Measurements from ENCODE around the gene XRN1. TPM values are rescaled to one million over a fixed set of nuclear protein-coding genes. Genes with fewer than 3 reads are reported as not detected.
A peak's percentile ranks its signal among the peaks of the same experiment; 100 is the strongest.
"Not testable (repeated sequence)": the region's sequence is repeated elsewhere in the genome, so short reads cannot be mapped to it uniquely, and the experiment has no call there.

The XRN1 gene
- total and polyA plus RNA-seq, 5 donors from 2014 or later = 53.5 to 121 (median 81.3) TPM

DNA sequence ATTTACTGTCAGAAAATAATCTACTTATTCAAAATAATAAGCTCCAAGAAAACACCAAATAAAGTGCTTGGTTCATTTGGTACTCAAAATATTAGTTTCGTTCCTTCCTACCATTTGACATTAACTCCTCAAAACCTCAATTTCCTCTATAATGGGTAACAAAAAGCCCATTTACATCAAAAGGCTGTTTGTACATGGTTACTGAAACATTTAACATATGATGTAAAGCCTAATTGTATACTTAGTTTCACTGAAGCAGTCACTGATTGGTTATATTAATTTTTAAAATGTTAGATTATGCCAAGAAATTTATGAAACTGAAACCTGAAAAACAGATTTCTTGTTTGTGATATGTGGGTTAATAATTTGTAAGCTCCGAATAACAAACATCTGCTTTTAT, 14.7 kb downstream of the XRN1 start:
- DNase-seq (peak in 1 of 3 donors; percentile 7), ATAC-seq (ENCODE audit: low read depth in 2 of 2) (no peak)
- H3K4me3 ChIP-seq (ENCODE audit: low read depth, low read length) = peak overlapping the region; percentile 34
- no peaks in the 10 kb centered on the region for H3K27me3 ChIP-seq (ENCODE audit: control insufficient read depth, insufficient read depth, low read length)
- H3K9me3 ChIP-seq (ENCODE audit: control insufficient read depth in 2 of 2, low read length in 2 of 2) = no peaks in the 10 kb centered on the region
- H3K4me1 ChIP-seq (ENCODE audit: control insufficient read depth, insufficient read depth, low read length, poor library complexity, severe bottlenecking) = peaks cover 7% of the 10 kb centered on the region
- Mint-ChIP-seq H3K36me3 (peaks cover 29% of the 10 kb centered on the region), H3K4me3 (no peak overlapping the region), H3K27me3 (no peaks in the 10 kb centered on the region), H3K27ac (no peak overlapping the region), H3K4me1 (peaks cover 31 to 47% (median 39%) of the 10 kb centered on the region in 4 donors), H3K9me3 (no peaks in the 10 kb centered on the region)
- peaks cover 49% of the 10 kb centered on the region for H3K36me3 ChIP-seq (ENCODE audit: control insufficient read depth, insufficient read depth, low read length)
- peak overlapping the region; percentile 49 for H3K27ac ChIP-seq (ENCODE audit: insufficient read depth, low read length, poor library complexity, severe bottlenecking)

DNA sequence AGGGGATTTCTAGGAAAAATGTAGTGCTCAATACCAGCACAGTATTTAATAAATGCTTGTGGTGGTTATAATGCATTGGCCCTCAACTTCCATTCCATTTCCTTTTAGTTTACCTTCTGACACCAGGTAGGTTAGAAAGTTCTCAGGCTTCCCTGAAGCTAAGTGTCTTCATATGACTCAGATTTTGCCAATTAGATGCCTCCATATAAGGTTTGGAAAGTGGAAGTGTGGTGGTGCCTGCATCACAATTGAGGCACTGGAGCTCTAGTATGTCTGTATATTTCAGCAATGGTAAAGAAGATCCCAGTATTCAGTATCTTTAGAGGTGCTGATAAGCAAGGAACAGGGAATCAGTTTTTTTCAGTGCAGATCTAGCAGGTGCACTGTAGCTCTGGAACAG, 18.3 kb downstream of the XRN1 start:
- Histone ChIP-seq H3K27me3 (ENCODE audit: control insufficient read depth, insufficient read depth, low read length) (no peaks in the 10 kb centered on the region), H3K4me3 (ENCODE audit: low read depth, low read length) (no peak overlapping the region), H3K4me1 (ENCODE audit: control insufficient read depth, insufficient read depth, low read length, poor library complexity, severe bottlenecking) (no peaks in the 10 kb centered on the region), H3K9me3 (ENCODE audit: control insufficient read depth in 2 of 2, low read length in 2 of 2) (no peaks in the 10 kb centered on the region), H3K36me3 (ENCODE audit: control insufficient read depth, insufficient read depth, low read length) (peaks cover 68% of the 10 kb centered on the region), H3K27ac (ENCODE audit: insufficient read depth, low read length, poor library complexity, severe bottlenecking) (no peak overlapping the region)
- DNase-seq (no peak), ATAC-seq (ENCODE audit: low read depth in 2 of 2) (no peak)
- peaks cover 29% of the 10 kb centered on the region for H3K36me3 Mint-ChIP-seq
- H3K4me3 Mint-ChIP-seq = no peak overlapping the region
- H3K27ac Mint-ChIP-seq = no peak overlapping the region
- H3K9me3 Mint-ChIP-seq = no peaks in the 10 kb centered on the region
- H3K27me3 Mint-ChIP-seq = no peaks in the 10 kb centered on the region
- peaks cover 22 to 37% (median 30%) of the 10 kb centered on the region in 4 donors for H3K4me1 Mint-ChIP-seq

DNA sequence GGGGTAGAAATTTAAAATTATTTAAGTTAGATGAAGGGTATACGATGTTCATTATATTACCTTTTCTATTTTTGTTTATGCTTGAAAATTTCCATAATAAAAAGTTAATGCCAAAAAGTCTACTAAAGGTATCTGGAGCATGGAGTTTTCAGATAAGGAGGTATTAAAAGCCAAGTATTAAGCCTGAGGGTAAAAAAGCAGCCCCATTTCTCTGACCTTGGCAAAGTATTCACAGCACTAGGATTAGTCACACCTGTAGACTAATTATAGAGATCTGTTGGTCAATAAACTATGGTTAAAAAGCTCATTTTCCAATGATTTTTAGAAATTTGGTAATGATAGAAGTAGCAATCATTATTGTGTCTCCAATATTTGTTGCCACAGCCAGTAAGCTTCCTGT, 23.1 kb downstream of the XRN1 start:
- Histone ChIP-seq H3K9me3 (ENCODE audit: control insufficient read depth in 2 of 2, low read length in 2 of 2) (no peaks in the 10 kb centered on the region), H3K4me3 (ENCODE audit: low read depth, low read length) (no peak overlapping the region), H3K27ac (ENCODE audit: insufficient read depth, low read length, poor library complexity, severe bottlenecking) (no peak overlapping the region), H3K27me3 (ENCODE audit: control insufficient read depth, insufficient read depth, low read length) (no peaks in the 10 kb centered on the region), H3K4me1 (ENCODE audit: control insufficient read depth, insufficient read depth, low read length, poor library complexity, severe bottlenecking) (no peaks in the 10 kb centered on the region), H3K36me3 (ENCODE audit: control insufficient read depth, insufficient read depth, low read length) (peaks cover 79% of the 10 kb centered on the region)
- peaks cover 26% of the 10 kb centered on the region for H3K36me3 Mint-ChIP-seq
- H3K27me3 Mint-ChIP-seq = no peaks in the 10 kb centered on the region
- ATAC-seq (ENCODE audit: low read depth in 2 of 2) (no peak), DNase-seq (no peak)
- H3K9me3 Mint-ChIP-seq = no peaks in the 10 kb centered on the region
- H3K4me1 Mint-ChIP-seq = peaks cover 6 to 35% (median 15%) of the 10 kb centered on the region in 4 donors
- H3K27ac Mint-ChIP-seq = no peak overlapping the region
- H3K4me3 Mint-ChIP-seq = no peak overlapping the region

DNA sequence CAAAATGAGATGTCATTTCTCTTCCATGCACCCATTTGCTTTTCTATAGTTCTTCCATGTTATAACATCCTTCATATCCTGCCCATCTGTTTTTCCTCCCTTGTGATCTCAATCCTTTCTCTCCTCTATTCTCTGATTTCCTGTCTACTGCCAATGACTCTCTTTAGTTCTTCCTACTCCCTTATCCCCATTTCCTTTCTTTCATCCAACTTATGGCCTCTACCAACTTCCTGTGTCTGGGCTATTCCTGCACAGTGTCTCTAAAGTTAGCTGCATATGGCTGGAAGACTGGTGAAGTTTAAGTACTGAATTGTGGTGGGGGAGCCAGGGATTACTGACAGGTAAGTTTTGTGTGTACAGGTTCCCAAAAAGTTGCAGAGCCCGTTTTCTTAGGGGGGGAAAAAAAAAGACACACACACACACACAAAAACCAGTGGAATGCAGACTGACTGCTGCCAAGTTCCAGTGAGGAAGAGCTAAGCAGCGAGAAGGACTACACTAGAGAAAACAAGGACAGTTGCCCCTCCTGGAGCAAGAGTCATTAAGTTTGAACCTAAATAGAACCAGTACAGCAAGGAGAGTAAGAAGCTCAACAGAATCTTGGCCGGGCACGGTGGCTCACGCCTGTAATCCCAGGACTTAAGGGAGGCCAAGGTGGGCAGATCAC, 28.8 kb downstream of the XRN1 start:
- H3K27me3 Mint-ChIP-seq = no peaks in the 10 kb centered on the region
- no peak overlapping the region for H3K4me3 ChIP-seq (ENCODE audit: low read depth, low read length)
- no peaks in the 10 kb centered on the region for H3K4me1 ChIP-seq (ENCODE audit: control insufficient read depth, insufficient read depth, low read length, poor library complexity, severe bottlenecking)
- H3K4me3 Mint-ChIP-seq = no peak overlapping the region
- ATAC-seq (ENCODE audit: low read depth in 2 of 2) (no peak), DNase-seq (no peak)
- H3K36me3 Mint-ChIP-seq = peaks cover 37% of the 10 kb centered on the region
- no peaks in the 10 kb centered on the region for H3K9me3 ChIP-seq (ENCODE audit: control insufficient read depth in 2 of 2, low read length in 2 of 2)
- H3K27ac Mint-ChIP-seq = no peak overlapping the region
- no peaks in the 10 kb centered on the region for H3K27me3 ChIP-seq (ENCODE audit: control insufficient read depth, insufficient read depth, low read length)
- H3K36me3 ChIP-seq (ENCODE audit: control insufficient read depth, insufficient read depth, low read length) = peaks cover 86% of the 10 kb centered on the region
- H3K27ac ChIP-seq (ENCODE audit: insufficient read depth, low read length, poor library complexity, severe bottlenecking) = no peak overlapping the region
- H3K9me3 Mint-ChIP-seq = no peaks in the 10 kb centered on the region
- peaks cover 0 to 12% (median 1%) of the 10 kb centered on the region in 4 donors for H3K4me1 Mint-ChIP-seq

DNA sequence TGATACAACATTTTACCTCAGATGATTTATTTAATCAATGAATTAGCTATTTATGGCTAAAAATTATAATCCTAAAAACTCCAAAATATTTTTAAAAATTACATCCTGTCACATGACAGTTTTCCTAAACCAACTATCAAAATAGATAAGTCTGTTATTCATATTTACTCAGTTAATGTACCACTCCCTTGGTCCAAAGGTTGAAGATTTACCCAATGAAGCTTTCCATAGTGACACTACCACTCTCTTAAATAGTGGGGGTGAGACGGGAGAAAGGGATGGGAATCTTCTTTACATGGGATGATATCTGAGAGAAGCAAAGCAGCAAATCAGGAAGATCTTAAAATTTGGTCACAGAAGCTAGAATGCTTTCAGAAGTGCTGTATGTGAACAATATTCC, 30.5 kb downstream of the XRN1 start:
- DNase-seq = no peak
- Mint-ChIP-seq H3K4me3 (no peak overlapping the region), H3K27me3 (no peaks in the 10 kb centered on the region), H3K4me1 (peaks cover 0 to 5% (median under 1%) of the 10 kb centered on the region in 4 donors), H3K36me3 (peaks cover 39% of the 10 kb centered on the region), H3K27ac (no peak overlapping the region), H3K9me3 (no peaks in the 10 kb centered on the region)
- no peak overlapping the region for H3K27ac ChIP-seq (ENCODE audit: insufficient read depth, low read length, poor library complexity, severe bottlenecking)
- H3K36me3 ChIP-seq (ENCODE audit: control insufficient read depth, insufficient read depth, low read length) = peaks cover 88% of the 10 kb centered on the region
- no peaks in the 10 kb centered on the region for H3K9me3 ChIP-seq (ENCODE audit: control insufficient read depth in 2 of 2, low read length in 2 of 2)
- no peaks in the 10 kb centered on the region for H3K27me3 ChIP-seq (ENCODE audit: control insufficient read depth, insufficient read depth, low read length)
- H3K4me1 ChIP-seq (ENCODE audit: control insufficient read depth, insufficient read depth, low read length, poor library complexity, severe bottlenecking) = no peaks in the 10 kb centered on the region
- no peak overlapping the region for H3K4me3 ChIP-seq (ENCODE audit: low read depth, low read length)
- no peak for ATAC-seq (ENCODE audit: low read depth in 2 of 2)

DNA sequence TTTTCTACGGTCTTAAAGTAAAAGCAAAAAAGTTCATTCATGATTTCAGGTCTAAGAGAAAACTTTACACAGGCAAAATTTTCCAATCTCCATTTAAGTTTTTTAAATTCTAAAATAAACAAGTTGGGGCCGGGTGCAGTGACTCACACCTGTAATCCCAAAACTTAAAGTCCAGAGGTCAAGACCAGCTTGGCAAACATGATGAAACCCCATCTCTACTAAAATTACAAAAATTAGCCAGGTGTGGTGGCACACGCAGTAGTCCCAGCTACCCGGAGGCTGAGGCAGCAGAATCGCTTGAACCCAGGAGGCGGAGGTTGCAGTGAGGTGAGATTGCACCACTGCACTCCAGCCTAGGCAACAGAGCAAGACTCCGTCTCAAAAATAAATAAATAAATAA, 47.3 kb downstream of the XRN1 start:
- H3K27me3 Mint-ChIP-seq; H3K9me3 ChIP-seq (ENCODE audit: control insufficient read depth in 2 of 2, low read length in 2 of 2); DNase-seq; H3K27me3 ChIP-seq (ENCODE audit: control insufficient read depth, insufficient read depth, low read length); H3K4me3 ChIP-seq (ENCODE audit: low read depth, low read length); H3K9me3 Mint-ChIP-seq; ATAC-seq (ENCODE audit: low read depth in 2 of 2); H3K27ac ChIP-seq (ENCODE audit: insufficient read depth, low read length, poor library complexity, severe bottlenecking); H3K4me1 ChIP-seq (ENCODE audit: control insufficient read depth, insufficient read depth, low read length, poor library complexity, severe bottlenecking); H3K27ac Mint-ChIP-seq; H3K4me3 Mint-ChIP-seq: not testable (repeated sequence)
- peaks cover 0 to 16% (median 5%) of the 10 kb centered on the region in 4 donors for H3K4me1 Mint-ChIP-seq
- H3K36me3 Mint-ChIP-seq = peaks cover 59% of the 10 kb centered on the region
- peaks cover 91% of the 10 kb centered on the region for H3K36me3 ChIP-seq (ENCODE audit: control insufficient read depth, insufficient read depth, low read length)

DNA sequence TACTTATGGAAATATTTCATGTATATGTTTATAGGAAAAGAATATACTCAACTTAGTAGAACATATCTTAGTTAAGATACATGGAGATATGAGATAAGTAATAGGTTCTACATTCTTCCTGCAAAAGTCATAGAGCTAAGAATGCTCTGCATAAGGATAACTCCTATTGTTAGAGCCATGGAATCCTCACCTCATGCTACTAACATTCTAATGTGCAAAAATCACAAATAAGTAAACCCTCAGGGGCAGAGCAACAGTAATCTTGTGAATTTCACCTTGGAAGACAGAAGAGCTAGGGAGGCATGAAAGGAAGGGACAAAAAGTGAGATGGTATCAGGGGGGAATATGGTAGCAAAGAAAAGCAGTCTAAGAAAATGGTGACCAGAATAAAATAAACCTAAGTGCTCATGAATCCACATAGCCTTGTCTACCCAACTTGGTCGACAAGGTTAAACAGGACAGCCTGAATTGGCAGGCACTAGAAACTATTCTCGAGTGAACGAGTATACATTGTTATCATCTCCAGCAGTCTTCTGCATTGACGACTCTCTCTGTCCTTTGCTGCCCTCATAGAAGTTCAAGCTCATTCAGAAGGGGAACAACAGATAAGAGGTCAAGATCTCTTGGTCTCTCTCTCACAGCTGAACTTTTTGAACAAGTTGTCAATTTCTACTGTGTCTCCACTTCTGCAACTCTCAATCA, 52.8 kb downstream of the XRN1 start:
- H3K27me3 Mint-ChIP-seq = no peaks in the 10 kb centered on the region

DNA sequence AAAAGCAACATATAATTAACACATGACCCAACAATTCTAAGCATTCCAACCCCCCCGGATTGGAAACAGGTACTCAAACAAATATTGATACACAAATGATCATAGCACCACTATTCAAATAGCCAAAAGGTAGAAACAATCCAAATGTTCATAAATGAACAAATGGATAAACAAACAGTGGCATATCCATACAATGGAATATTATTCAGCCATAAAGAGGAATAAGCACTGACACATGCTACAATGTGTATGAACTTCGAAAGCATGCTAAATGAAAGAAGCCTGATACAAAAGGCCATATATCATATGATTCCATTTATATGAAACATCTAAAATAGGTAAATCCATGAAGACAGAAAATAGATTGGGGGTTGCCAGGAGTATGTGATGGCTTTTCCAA, 62.8 kb downstream of the XRN1 start:
- ATAC-seq (ENCODE audit: low read depth in 2 of 2) = no peak
- no peak for DNase-seq
- Histone ChIP-seq H3K9me3 (ENCODE audit: control insufficient read depth in 2 of 2, low read length in 2 of 2) (no peaks in the 10 kb centered on the region), H3K4me1 (ENCODE audit: control insufficient read depth, insufficient read depth, low read length, poor library complexity, severe bottlenecking) (no peaks in the 10 kb centered on the region), H3K36me3 (ENCODE audit: control insufficient read depth, insufficient read depth, low read length) (peaks cover 82% of the 10 kb centered on the region), H3K4me3 (ENCODE audit: low read depth, low read length) (no peak overlapping the region), H3K27ac (ENCODE audit: insufficient read depth, low read length, poor library complexity, severe bottlenecking) (no peak overlapping the region), H3K27me3 (ENCODE audit: control insufficient read depth, insufficient read depth, low read length) (no peaks in the 10 kb centered on the region)
- Mint-ChIP-seq H3K4me3 (no peak overlapping the region), H3K27me3 (no peaks in the 10 kb centered on the region), H3K36me3 (peaks cover 63% of the 10 kb centered on the region), H3K9me3 (peaks cover 0 to 5% (median 0%) of the 10 kb centered on the region in 7 donors), H3K27ac (no peak overlapping the region), H3K4me1 (peaks cover 0 to 8% (median 3%) of the 10 kb centered on the region in 4 donors)

More for the DNA sequence above, 52.8 kb downstream of the XRN1 start:
- Mint-ChIP-seq H3K4me3 (no peak overlapping the region), H3K9me3 (peaks cover 0 to 3% (median 0%) of the 10 kb centered on the region in 7 donors), H3K4me1 (peaks cover 0 to 11% (median 1%) of the 10 kb centered on the region in 4 donors), H3K27ac (no peak overlapping the region), H3K36me3 (peaks cover 38% of the 10 kb centered on the region)
- no peak for ATAC-seq (ENCODE audit: low read depth in 2 of 2)
- peaks cover 82% of the 10 kb centered on the region for H3K36me3 ChIP-seq (ENCODE audit: control insufficient read depth, insufficient read depth, low read length)
- H3K27me3 ChIP-seq (ENCODE audit: control insufficient read depth, insufficient read depth, low read length) = no peaks in the 10 kb centered on the region
- no peaks in the 10 kb centered on the region for H3K9me3 ChIP-seq (ENCODE audit: control insufficient read depth in 2 of 2, low read length in 2 of 2)
- H3K27ac ChIP-seq (ENCODE audit: insufficient read depth, low read length, poor library complexity, severe bottlenecking) = no peak overlapping the region
- DNase-seq = no peak
- H3K4me1 ChIP-seq (ENCODE audit: control insufficient read depth, insufficient read depth, low read length, poor library complexity, severe bottlenecking) = no peaks in the 10 kb centered on the region
- H3K4me3 ChIP-seq (ENCODE audit: low read depth, low read length) = no peak overlapping the region
